ENCODE data around the gene DCC. TPM values are rescaled to one million over a fixed set of nuclear protein-coding genes. Genes with fewer than 3 reads are reported as not detected.

DCC gene
- total RNA-seq, 1 donor from 2014 or later = not detected

GRCh38 chr18:53191634-53192033 lies 851.6 kb downstream of the DCC start:
- DNase-seq (ENCODE audit: low read depth) = no peak
- H3K4me3 ChIP-seq (ENCODE audit: low read depth, low read length) = no peak overlapping the region
- no peak for TF ChIP-seq CTCF (conservative IDR thresholded peaks at IDR 0.05; ENCODE audit: low read depth, low read length)

GRCh38 chr18:53193870-53194269 lies 853.9 kb downstream of the DCC start:
- H3K4me3 ChIP-seq (ENCODE audit: low read depth, low read length) = no peak overlapping the region
- DNase-seq (ENCODE audit: low read depth) = no peak

GRCh38 chr18:53219853-53220252 lies 879.9 kb downstream of the DCC start:
- no peak for TF ChIP-seq CTCF (conservative IDR thresholded peaks at IDR 0.05; ENCODE audit: low read depth, low read length)
- no peak for DNase-seq (ENCODE audit: low read depth)
- H3K4me3 ChIP-seq (ENCODE audit: low read depth, low read length) = no peak overlapping the region

More at GRCh38 chr18:53193870-53194269, 853.9 kb downstream of the DCC start:
- no peak for TF ChIP-seq CTCF (conservative IDR thresholded peaks at IDR 0.05; ENCODE audit: low read depth, low read length)

- H3K4me3 ChIP-seq (ENCODE audit: low read depth, low read length) = no peak overlapping the region
- no peak for DNase-seq (ENCODE audit: low read depth)
- no peak for TF ChIP-seq CTCF (conservative IDR thresholded peaks at IDR 0.05; ENCODE audit: low read depth, low read length)
These were observed 884.3 kb downstream of the DCC start for GRCh38 chr18:53224128-53224778.

GRCh38 chr18:53225567-53226325 lies 885.7 kb downstream of the DCC start:
- DNase-seq (ENCODE audit: low read depth) = no peak
- no peak overlapping the region for H3K4me3 ChIP-seq (ENCODE audit: low read depth, low read length)
- no peak for TF ChIP-seq CTCF (conservative IDR thresholded peaks at IDR 0.05; ENCODE audit: low read depth, low read length)

GRCh38 chr18:53234610-53235009 lies 894.6 kb downstream of the DCC start:
- no peak for TF ChIP-seq CTCF (conservative IDR thresholded peaks at IDR 0.05; ENCODE audit: low read depth, low read length)
- no peak for DNase-seq (ENCODE audit: low read depth)
- H3K4me3 ChIP-seq (ENCODE audit: low read depth, low read length) = no peak overlapping the region

All from epithelial cell of proximal tubule (primary cell).